HG02938 (cell line): ENCODE data around the gene IL17RE.
"Not testable (repeated sequence)": the region's sequence is repeated elsewhere in the genome, so short reads cannot be mapped to it uniquely, and the experiment has no call there.

Source experiments
- ATAC-seq: cut with Tn5 transposase; IDR thresholded peaks from one replicate; pipeline ENCODE4 v1.9.1; 2021; ENCODE audit warnings: mild to moderate bottlenecking, moderate library complexity; ENCODE audit not compliant: unreplicated experiment

IL17RE gene

GRCh38 chr3:9902372-9903237, at the start of gene IL17RE:
IL17RE (plus strand) TSS chr3:9902848; CDS start chr3:9902933, 85 bp downstream.
- ATAC-seq = no peak

- not testable (repeated sequence) for ATAC-seq
Measured at GRCh38 chr3:9854291-9854940, 48.2 kb upstream of the IL17RE start.

DNA sequence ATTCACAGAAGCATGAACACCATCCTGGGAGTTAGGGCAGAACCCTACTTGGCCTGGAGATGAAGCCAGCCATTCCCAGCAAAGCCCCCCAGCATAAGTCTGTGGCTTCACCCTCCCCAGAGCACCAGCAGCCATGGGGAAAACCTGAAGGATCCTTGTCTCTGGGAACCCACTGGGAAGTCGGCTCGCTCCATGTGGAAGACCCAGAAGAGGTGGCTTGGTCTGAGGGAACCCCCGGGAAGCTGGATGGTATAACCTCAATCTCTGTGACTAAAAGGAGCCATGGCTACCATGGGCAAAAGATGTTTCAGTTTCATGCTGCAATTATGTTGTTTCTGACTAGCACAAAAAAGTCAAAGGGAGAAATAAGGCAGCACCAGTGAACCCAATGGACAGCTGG, 47.1 kb upstream of the IL17RE start:
- ATAC-seq = no peak

GRCh38 chr3:9859530-9860025, 43.1 kb upstream of the IL17RE start:
- no peak for ATAC-seq

- no peak for ATAC-seq
Measured at GRCh38 chr3:9861201-9861600, 41.4 kb upstream of the IL17RE start.

- no peak for ATAC-seq
Measured at GRCh38 chr3:9861626-9862130, 41.0 kb upstream of the IL17RE start.

DNA sequence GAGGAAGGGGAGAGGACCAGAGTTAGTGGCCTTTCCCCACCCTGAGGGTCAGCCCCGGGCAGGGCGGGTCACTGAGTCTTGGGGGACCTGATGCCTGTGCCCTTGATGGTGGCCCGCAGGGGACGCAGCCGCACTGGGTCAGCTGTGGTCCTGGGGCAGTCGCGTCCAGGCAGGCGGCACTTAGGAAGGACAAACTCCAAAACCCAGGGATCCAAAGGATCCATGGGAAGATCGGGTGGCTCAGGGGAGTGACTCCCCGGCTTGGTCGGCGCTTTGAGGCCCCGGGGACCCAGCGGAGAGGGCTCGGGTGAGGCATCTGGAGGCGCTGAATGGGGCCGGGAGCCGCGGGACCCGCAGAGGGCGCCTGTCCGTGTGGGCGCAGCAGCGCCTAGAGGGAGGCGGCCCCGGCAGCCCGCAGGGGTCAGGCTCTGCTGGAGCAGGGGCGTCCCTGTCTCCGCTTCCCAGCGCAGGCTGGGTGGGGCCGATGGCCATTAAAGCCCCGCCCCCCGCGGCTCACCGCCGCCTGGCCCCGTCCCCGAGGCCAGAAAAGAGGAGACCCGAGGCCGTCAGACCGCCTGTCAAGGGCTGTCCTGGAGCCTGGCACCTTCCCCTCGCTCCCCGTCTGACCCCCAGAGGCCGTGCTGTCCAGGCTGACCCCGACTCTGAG, 40.1 kb upstream of the IL17RE start:
- ATAC-seq = no peak

DNA sequence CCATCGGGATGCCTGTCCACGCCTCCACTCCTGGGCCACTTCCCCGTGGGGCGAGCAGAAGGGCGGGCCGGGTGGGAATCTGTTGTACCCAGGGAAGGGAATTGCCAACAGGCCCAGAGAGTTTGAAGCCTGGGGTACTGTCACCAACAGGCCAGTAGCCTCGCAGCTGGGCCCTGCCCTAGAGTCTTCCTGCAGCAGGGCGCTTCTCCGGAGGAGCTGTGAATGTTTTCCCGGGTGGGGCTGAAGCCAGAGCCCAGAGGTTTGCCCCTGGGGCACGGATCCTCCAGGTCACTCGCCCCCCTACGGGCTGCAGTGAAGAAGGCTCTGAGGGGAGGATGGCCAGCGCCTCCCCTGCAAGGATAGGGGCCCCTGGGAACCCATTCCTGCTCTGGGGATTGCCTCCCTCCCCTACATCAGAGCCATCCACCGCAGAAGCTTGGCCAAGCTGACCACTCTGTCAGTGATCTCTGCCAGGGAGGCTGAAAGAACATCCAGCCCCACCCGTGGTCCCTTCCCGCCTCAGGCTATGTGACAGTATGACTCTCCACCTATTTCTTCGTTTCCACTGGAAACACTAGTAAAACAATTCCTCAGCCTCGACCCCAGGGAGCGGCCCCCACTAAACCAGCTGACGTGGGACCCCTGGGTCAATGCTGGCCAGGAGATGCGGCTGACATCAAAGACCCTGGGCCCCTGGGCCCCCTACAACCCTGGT, 39.4 kb upstream of the IL17RE start:
- no peak for ATAC-seq

GRCh38 chr3:9864200-9864927, 38.3 kb upstream of the IL17RE start:
- no peak for ATAC-seq

DNA sequence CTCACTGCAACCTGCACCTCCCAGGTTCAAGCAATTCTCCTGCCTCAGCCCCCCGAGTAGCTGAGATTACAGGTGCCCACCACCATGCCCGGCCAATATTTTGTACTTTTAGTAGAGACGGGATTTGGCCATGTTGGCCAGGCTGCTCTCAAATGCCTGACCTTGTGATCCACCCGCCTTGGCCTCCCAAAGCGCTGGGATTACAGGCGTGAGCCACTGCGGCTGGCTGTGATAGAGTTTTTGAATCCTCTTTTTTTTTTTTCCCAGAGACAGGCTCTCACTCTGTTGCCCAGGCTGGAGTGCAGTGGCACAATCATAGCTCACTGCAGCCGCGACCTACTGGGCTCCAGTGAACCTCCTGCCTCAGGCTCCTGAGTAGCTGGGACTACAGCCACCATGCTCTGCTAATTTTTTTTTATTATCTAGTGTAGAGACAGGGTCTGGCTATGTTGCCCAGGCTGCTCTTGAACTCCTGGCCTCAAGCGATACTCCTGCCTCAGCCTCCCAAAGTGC, 37.5 kb upstream of the IL17RE start:
- not testable (repeated sequence) for ATAC-seq

DNA sequence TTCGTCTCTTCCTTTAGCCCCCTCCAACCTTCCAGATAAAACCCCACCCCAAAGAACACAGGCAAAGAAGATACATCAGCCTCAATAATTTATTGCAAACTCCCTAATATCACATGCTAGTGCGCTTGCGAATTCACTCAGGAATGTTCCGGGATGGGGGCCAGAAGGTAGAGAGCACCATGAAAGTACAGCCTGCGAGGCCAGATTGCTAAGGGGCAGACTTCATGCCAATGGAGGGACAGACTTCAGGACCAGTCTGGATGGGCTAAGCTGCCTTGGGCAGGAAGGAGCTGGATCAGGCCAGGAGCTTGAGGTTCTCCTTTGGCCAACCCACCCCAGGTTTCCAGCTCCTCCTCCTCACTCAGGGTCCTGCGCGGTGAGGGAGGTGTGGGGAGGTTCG, 36.0 kb upstream of the IL17RE start:
- ATAC-seq = no peak

GRCh38 chr3:9867106-9867505, 35.5 kb upstream of the IL17RE start:
- ATAC-seq = no peak

GRCh38 chr3:9869955-9870354, 32.7 kb upstream of the IL17RE start:
- no peak for ATAC-seq

DNA sequence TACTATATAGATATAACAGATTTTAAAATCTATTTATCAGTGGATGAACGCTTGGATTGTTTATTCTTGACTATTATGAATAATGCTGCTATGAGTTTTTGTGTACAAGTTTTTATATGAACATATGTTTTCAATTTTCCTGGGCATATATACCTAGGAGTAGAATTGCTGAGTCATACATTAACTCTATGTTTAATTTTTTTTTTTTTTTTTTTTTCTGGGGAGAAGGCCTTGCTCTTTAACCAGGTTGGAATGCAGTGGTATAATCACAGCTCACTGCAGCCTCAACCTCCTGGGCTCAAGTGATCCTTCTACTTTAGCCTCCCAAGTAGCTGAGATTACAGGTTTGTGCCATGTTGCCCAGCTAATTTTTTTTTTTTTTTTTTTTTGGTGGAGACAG, 31.7 kb upstream of the IL17RE start:
- ATAC-seq = no peak

GRCh38 chr3:9872067-9872466, 30.6 kb upstream of the IL17RE start:
- ATAC-seq = not testable (repeated sequence)

DNA sequence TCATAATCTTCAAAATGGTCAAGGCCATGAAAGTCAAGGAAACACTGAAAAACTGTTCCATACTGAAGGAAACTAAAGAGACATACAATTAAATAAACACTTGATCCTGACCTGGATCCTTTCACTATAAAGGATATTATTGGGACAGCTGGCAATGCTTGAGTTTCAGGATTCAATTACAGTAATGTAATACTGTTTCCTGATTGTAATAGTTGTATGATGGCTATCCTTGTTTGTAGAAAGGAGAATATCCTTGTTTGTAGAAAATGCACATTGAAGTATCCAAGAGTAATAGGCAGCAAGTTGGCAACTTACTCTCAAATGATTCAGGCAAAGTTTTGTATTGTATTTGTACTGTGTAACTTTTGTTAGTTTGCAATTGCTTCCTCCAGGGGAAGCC, 27.2 kb upstream of the IL17RE start:
- ATAC-seq = no peak

DNA sequence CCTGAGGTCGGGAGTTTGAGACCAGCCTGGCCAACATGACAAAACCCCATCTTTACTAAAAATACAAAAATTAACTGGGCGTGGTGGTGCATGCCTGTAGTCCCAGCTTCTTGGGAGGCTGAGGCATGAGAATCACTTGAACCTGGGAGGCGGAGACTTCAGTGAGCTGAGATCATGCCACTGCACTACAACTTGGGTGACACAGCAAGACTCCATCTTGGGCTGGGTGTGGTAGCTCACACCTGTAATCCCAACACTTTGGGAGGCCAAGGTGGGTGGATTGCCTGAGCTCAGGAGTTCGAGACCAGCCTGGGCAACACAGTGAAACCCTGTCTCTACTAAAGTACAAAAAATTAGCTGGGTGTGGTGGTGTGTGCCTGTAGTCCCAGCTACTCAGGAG, 26.4 kb upstream of the IL17RE start:
- ATAC-seq = not testable (repeated sequence)

DNA sequence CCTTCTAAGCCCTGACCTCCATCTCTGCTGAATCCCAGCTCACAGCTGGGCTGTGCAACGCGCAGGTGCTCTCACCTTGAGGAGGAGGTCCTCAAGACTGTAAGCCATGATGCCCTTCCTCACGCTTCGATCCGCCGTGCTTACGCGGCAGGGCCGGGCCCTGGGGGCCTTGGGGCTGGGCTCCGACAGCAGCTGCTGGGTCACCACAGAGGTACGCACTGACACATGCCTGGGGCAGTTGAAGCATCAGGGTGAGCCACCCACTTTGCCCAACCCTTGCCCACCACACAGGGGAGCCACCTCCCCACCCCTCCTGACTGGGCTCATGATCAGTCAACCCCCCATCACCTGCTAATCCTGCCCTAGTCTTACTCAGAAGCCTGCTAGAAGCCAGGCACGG, 25.7 kb upstream of the IL17RE start:
- ATAC-seq = no peak

- ATAC-seq = no peak
Measured at GRCh38 chr3:9878700-9879099, 23.9 kb upstream of the IL17RE start.
